Heart left ventricle (tissue), 16 donors: Measurements from ENCODE around the gene CES2. TPM values are rescaled to one million over a fixed set of nuclear protein-coding genes. Genes with fewer than 3 reads are reported as not detected.

Experiments used
- ATAC-seq, 4 donors: fragments of 200-7000 bp; cut with Tn5 transposase; one replicate each; pipeline ENCODE4 v1.9.1; 2020 to 2022; ENCODE audit warnings: moderate library complexity in 4 of 4, mild to moderate bottlenecking in 3 of 4, moderate number of reproducible peaks in 1 of 4
- DNase-seq, 5 donors: peaks; one replicate each; pipeline ENCODE4 v3.0.0-alpha.2; 2020
- H3K27ac ChIP-seq, 12 donors: fragments of 200-600 bp; sonication (generic) in 4 of 12; one replicate each; pipeline versions ENCODE4 v1.5.0 to v1.8.0; 2016 to 2022; ENCODE audit warnings: mild to moderate bottlenecking in 2 of 12
- H3K27me3 ChIP-seq, 9 donors: fragments of 200-600 bp; sonication (generic) in 2 of 9; one replicate each; pipeline versions ENCODE4 v1.5.1 to v1.8.0; 2016 to 2022; ENCODE audit warnings: mild to moderate bottlenecking in 3 of 9
- H3K36me3 ChIP-seq, 9 donors: fragments of 200-600 bp; sonication (generic) in 2 of 9; one replicate each; pipeline versions ENCODE4 v1.5.0 to v1.8.0; 2018 to 2022; ENCODE audit warnings: mild to moderate bottlenecking in 2 of 9
- H3K4me1 ChIP-seq, 12 donors: fragments of 200-600 bp; sonication (generic) in 4 of 12; one replicate each; pipeline versions ENCODE4 v1.5.0 to v1.8.0; 2016 to 2022; ENCODE audit warnings: mild to moderate bottlenecking in 3 of 12
- H3K4me3 ChIP-seq, 12 donors: fragments of 200-600 bp; sonication (generic) in 4 of 12; one replicate each; pipeline versions ENCODE4 v1.5.0 to v1.8.0; 2017 to 2022; ENCODE audit warnings: mild to moderate bottlenecking in 9 of 12, moderate library complexity in 4 of 12
- H3K9me3 ChIP-seq, 12 donors: fragments of 200-600 bp; sonication (generic) in 4 of 12; one replicate each; pipeline versions ENCODE4 v1.5.0 to v1.8.0; 2016 to 2022; ENCODE audit warnings: mild to moderate bottlenecking in 1 of 12
- POLR2A ChIP-seq, 2 donors: fragments of 450-650 bp; IDR thresholded peaks; one replicate each; pipeline ENCODE4 v1.6.1; 2017; ENCODE audit warnings: antibody characterized with exemption in 2 of 2, mild to moderate bottlenecking in 2 of 2, moderate library complexity in 2 of 2
- WGBS, 4 donors: extraction: QIAGEN DNeasy Blood & Tissue Kit in 2 of 4; methylation state at CpG; one replicate each; pipeline versions ENCODE4 v1.1.5 to v1.1.7; 2013 to 2018; 5-methylcytosine and 5-hydroxymethylcytosine counted together
- intact Hi-C, 10 donors: fragments of 100-400 bp; cut with DNase I; formaldehyde crosslinking; loops; one replicate each; pipeline versions ENCODE4 v1.11.1 to v1.14.2; 2022
- polyA plus RNA-seq, 2 donors: library from polyadenylated mRNA; stranded (reverse); fragments of 200-250 nt; gene quantifications; one replicate each; pipeline ENCODE4 v1.2.3, GENCODE V29; 2013
- total RNA-seq, 9 donors: library from RNA; depleted of rRNA in 2 of 9; stranded (reverse); fragments of >200 nt in 2 of 9; fragmentation: NEBNext Ultra II Directional in 3 of 9; extraction: Animal tissue kit (Norgen Biotek cat#: 25700) in 3 of 9; gene quantifications; one replicate each; pipeline versions ENCODE4 v1.1.0 to v1.2.4, GENCODE V29; 2016 to 2023
- TF ChIP-seq, protein P1 (sequence below), 12 donors: fragments of 200-600 bp; sonication (generic) in 4 of 12; IDR thresholded peaks; one replicate each; pipeline versions ENCODE4 v1.5.0 to v1.8.0; 2018 to 2022; ENCODE audit warnings: antibody characterized with exemption in 12 of 12, mild to moderate bottlenecking in 5 of 12
- donor health status: ischemic (EF 13 %, LVEDD 7.1; RV severe dilation, severe dysfunction).
- donor health status: healthy with polysubstance abuse.
- donor health status: DM: no; HTN: yes; CAD: no.
- donor health status: DM: no; HTN: no; CAD: no.
- donor health status: ischemic (EF 25% LVEDD 6.9; RV normal size, moderate dysfunction).
- donor health status: ischemic (EF 25% LVEDD 5.7; RV mildly dilated, moderate dysfunction).
- donor health status: healthy.
- donor health status: DM: yes; HTN: yes; CAD: no.
- donor health status: ischemic (EF 35%, LVEDD 5.7; RV mildly dilated, moderate dysfunction).
- donor health status: nonischemic (EF 11% LVEDD 7.7; RV severe dilation, severe dysfunction).
- donor health status: DM: yes; HTN: yes; CAD: no.
- donor health status: PGD.
- donor health status: ischemic (EF 29% LVEDD 5.4; RV normal size, mild dysfunction).
- donor health status: nonischemic (EF 23%, LVEDD 6.1; RV moderate dilation, normal function).

The CES2 gene
- total and polyA plus RNA-seq, 11 donors: 40.9 to 157 (median 78.8) TPM

DNA sequence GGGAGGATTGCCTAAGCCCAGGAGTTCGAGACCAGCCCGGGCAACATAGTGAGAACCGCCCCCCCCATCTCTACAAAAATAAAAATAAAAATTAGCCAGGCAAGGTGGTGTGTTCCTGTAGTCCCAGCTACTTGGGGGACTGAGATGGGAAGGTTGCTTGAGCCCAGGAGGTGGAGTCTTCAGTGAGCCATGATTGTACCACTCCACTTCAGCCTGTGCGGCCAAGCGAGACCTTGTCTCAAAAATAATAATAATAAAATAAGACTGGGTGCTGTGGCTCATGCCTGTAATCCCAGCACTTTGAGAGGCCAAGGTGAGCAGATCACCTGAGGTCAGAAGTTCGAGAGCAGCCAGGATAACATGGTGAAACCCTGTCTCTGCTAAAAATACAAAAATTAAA lies 43.5 kb upstream of the CES2 start:
- intact Hi-C loops: loop anchor here in 5 of 10 donors (10.0 kb wide), 2 partner anchors 53 to 263 kb away; partner anchors contain the start of genes B3GNT9 (in 4 of the 5), FBXL8 (in 4 of the 5) and TRADD (in 4 of the 5)
- Histone ChIP-seq H3K36me3 (peaks cover 0 to 7% (median under 1%) of the 10 kb centered on the region in 9 donors), H3K27me3 (no peaks in the 10 kb centered on the region), H3K27ac (no peak overlapping the region), H3K9me3 (no peaks in the 10 kb centered on the region), H3K4me3 (no peak overlapping the region), H3K4me1 (peaks cover 0 to 7% (median 0%) of the 10 kb centered on the region in 12 donors)
- 90 to 97% (median 90%) methylated on average over 6 of the region's 6 CpGs for WGBS, 4 donors
- DNase-seq (no peak), ATAC-seq (no peak)
- TF ChIP-seq, protein P1, sequence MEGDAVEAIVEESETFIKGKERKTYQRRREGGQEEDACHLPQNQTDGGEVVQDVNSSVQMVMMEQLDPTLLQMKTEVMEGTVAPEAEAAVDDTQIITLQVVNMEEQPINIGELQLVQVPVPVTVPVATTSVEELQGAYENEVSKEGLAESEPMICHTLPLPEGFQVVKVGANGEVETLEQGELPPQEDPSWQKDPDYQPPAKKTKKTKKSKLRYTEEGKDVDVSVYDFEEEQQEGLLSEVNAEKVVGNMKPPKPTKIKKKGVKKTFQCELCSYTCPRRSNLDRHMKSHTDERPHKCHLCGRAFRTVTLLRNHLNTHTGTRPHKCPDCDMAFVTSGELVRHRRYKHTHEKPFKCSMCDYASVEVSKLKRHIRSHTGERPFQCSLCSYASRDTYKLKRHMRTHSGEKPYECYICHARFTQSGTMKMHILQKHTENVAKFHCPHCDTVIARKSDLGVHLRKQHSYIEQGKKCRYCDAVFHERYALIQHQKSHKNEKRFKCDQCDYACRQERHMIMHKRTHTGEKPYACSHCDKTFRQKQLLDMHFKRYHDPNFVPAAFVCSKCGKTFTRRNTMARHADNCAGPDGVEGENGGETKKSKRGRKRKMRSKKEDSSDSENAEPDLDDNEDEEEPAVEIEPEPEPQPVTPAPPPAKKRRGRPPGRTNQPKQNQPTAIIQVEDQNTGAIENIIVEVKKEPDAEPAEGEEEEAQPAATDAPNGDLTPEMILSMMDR (IDR thresholded peaks at IDR 0.05): no peak
- TF ChIP-seq POLR2A (IDR thresholded peaks at IDR 0.05): no peak

DNA sequence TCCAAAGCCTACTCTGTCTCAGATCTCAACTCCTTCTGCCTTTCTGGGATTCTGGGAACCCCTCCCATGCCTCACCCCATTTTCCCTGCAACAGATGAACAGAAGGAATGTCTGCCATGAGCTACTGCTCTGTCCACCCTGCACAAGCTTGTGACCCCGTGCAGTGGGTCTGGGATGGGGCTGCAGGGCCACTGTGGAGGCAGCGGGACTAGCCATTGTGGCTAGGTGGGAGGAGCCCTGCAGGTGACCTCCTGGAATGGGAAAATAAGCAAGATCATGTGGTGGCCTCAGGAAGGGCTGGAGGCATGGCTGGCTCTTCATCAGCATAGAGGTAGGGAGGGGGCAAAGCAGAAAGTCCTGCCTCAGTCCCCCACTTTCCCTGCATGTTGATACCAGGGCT lies 41.3 kb upstream of the CES2 start:
- peaks cover 0 to 4% (median 0%) of the 10 kb centered on the region in 9 donors for H3K36me3 ChIP-seq
- H3K9me3 ChIP-seq: no peaks in the 10 kb centered on the region
- intact Hi-C loops: loop anchor here in 5 of 10 donors (2.0 to 10.0 kb wide), 3 partner anchors 51 to 261 kb away; partner anchors contain the start of genes B3GNT9 (in 4 of the 5), FBXL8 (in 4 of the 5) and TRADD (in 4 of the 5)
- H3K27me3 ChIP-seq: no peaks in the 10 kb centered on the region
- H3K27ac ChIP-seq: no peak overlapping the region
- H3K4me3 ChIP-seq: no peak overlapping the region
- 71 to 90% (median 76%) methylated on average over 1 to 2 of the region's 2 CpGs for WGBS, 4 donors
- TF ChIP-seq, protein P1 (IDR thresholded peaks at IDR 0.05): no peak
- TF ChIP-seq POLR2A (IDR thresholded peaks at IDR 0.05): no peak
- DNase-seq: no peak
- ATAC-seq: peak in 1 of 4 donors; percentile 5
- peaks cover 0 to 16% (median 6%) of the 10 kb centered on the region in 12 donors for H3K4me1 ChIP-seq

DNA sequence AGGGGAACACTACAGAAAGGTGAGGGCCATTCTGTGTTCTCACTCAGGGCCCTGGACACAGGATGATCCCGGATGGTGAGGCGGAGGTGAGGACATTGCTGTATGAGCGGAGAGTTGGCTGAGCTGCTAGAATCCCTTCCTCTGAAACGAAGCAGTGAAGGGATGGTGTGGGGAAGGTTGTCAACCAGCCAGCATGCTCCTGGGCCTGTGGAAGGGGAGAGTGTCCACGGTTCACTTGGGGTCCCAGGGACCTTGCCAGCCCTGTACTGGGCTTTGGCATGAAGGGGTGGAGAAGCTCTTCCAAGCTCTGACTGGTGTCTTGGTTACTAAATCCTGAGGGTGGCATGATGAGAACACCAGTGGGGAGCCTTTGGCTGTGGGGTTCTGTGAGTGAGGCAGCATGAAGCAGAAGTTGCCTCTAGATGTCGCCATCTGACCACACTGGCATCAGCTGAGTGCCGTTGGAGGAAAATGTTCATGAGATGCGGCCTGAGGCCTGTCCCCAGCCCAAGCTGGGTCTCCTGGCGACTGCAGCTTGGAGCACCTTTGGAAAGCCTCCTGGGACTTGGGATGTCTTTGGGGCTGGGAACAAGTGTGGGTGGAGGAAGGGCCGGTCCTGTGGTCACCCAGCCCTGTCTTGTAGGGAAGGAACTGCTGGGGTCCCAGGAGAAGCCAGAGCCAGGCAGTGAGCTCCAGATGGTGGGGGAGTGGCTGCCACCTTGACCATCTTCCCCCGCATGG lies 40.2 kb upstream of the CES2 start:
- intact Hi-C loops: loop anchor here in 6 of 10 donors (2.0 to 10.0 kb wide), 6 partner anchors 37 to 260 kb away; partner anchors contain the start of genes B3GNT9 (in 4 of the 6), FBXL8 (in 4 of the 6), TRADD (in 4 of the 6) and CES2 (in 1 of the 6)
- H3K36me3 ChIP-seq: peaks cover 0 to 4% (median 0%) of the 10 kb centered on the region in 9 donors
- ATAC-seq (peak; percentile 58 to 77 (median 73)), DNase-seq (peak in 4 of 5 donors; percentile 70 to 76 (median 72))
- 38 to 44% (median 40%) methylated on average over 11 of the region's 11 CpGs for WGBS, 4 donors
- H3K4me1 ChIP-seq: peaks cover 0 to 27% (median 17%) of the 10 kb centered on the region in 12 donors
- H3K4me3 ChIP-seq: no peak overlapping the region
- H3K27me3 ChIP-seq: no peaks in the 10 kb centered on the region
- H3K27ac ChIP-seq: peak overlapping the region in 5 of 12 donors; percentile 27 to 67 (median 52)
- no peak for TF ChIP-seq POLR2A (IDR thresholded peaks at IDR 0.05)
- TF ChIP-seq, protein P1 (IDR thresholded peaks at IDR 0.05): peak; percentile 73 to 87 (median 81)
- H3K9me3 ChIP-seq: no peaks in the 10 kb centered on the region

DNA sequence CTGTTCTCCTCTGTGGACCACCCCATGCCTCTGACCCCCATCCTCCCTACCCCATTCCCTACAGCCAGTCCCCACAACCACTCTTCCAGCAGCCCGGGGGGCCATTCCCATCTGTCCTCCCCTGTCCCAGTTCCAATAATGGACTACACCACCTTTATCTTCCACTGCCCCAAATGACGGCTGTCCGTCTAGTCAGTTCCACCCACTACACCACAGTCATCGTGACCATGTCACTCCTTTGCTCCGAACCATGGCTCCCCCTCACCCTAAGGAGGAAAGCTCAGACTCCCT lies 39.7 kb upstream of the CES2 start:
- Histone ChIP-seq H3K4me1 (peaks cover 0 to 32% (median 21%) of the 10 kb centered on the region in 12 donors), H3K4me3 (no peak overlapping the region), H3K27me3 (no peaks in the 10 kb centered on the region), H3K27ac (peak overlapping the region in 5 of 12 donors; percentile 27 to 67 (median 52)), H3K36me3 (peaks cover 0 to 4% (median 0%) of the 10 kb centered on the region in 9 donors), H3K9me3 (no peaks in the 10 kb centered on the region)
- intact Hi-C loops: loop anchor here in 6 of 10 donors (2.0 to 10.0 kb wide), 6 partner anchors 37 to 259 kb away; partner anchors contain the start of genes B3GNT9 (in 4 of the 6), FBXL8 (in 4 of the 6), TRADD (in 4 of the 6) and CES2 (in 1 of the 6)
- ATAC-seq (no peak), DNase-seq (peak in 1 of 5 donors; percentile 27)
- 65 to 72% (median 69%) methylated on average over 5 of the region's 5 CpGs for WGBS, 4 donors
- no peak for TF ChIP-seq POLR2A (IDR thresholded peaks at IDR 0.05)
- TF ChIP-seq, protein P1 (IDR thresholded peaks at IDR 0.05): no peak
